Liver (tissue), 9 donors: Measurements from ENCODE around the gene SHC3. TPM values are rescaled to one million over a fixed set of nuclear protein-coding genes. Genes with fewer than 3 reads are reported as not detected.

ENCODE experiments used
- DNase-seq: peaks from one replicate; pipeline ENCODE4 v3.0.0-alpha.2; 2017; ENCODE audit warnings: low spot score
- H3K27ac ChIP-seq, 2 donors: one replicate each; pipeline ENCODE4 v1.7.0; 2013; ENCODE audit warnings: inconsistent platforms in 2 of 2, low read length in 2 of 2, control low read depth in 1 of 2, low read depth in 1 of 2, mild to moderate bottlenecking in 1 of 2
- H3K27me3 ChIP-seq, 4 donors: one replicate each; pipeline versions ENCODE4 v1.6.1 to v1.7.0; 2013; ENCODE audit warnings: low read length in 3 of 4, inconsistent platforms in 1 of 4, mild to moderate bottlenecking in 1 of 4, moderate library complexity in 1 of 4; ENCODE audit not compliant: control insufficient read depth in 4 of 4, insufficient read depth in 4 of 4
- H3K36me3 ChIP-seq, 4 donors: one replicate each; pipeline versions ENCODE4 v1.6.1 to v1.7.0; 2013; ENCODE audit warnings: low read length in 3 of 4, mild to moderate bottlenecking in 3 of 4, low read depth in 1 of 4, moderate library complexity in 1 of 4; ENCODE audit not compliant: control insufficient read depth in 4 of 4, insufficient read depth in 3 of 4
- H3K4me1 ChIP-seq, 4 donors: one replicate each; pipeline versions ENCODE4 v1.6.1 to v1.7.0; 2013; ENCODE audit warnings: low read length in 3 of 4, mild to moderate bottlenecking in 3 of 4, moderate library complexity in 1 of 4; ENCODE audit not compliant: control insufficient read depth in 4 of 4, insufficient read depth in 4 of 4
- H3K4me3 ChIP-seq, 3 donors: one replicate each; pipeline versions ENCODE4 v1.6.1 to v1.7.0; 2013; ENCODE audit warnings: low read length in 3 of 3, control low read depth in 1 of 3, low read depth in 1 of 3, mild to moderate bottlenecking in 1 of 3
- H3K9ac ChIP-seq, 2 donors: one replicate each; pipeline ENCODE4 v1.7.0; 2013; ENCODE audit warnings: low read length in 2 of 2, mild to moderate bottlenecking in 2 of 2, moderate library complexity in 2 of 2, control low read depth in 1 of 2, low read depth in 1 of 2
- H3K9me3 ChIP-seq, 4 donors: one replicate each; pipeline versions ENCODE4 v1.6.1 to v1.7.0; 2013; ENCODE audit warnings: low read length in 3 of 4; ENCODE audit not compliant: control insufficient read depth in 4 of 4
- CTCF ChIP-seq: fragments of 150-350 bp; IDR thresholded peaks from 2 replicates; pipeline ENCODE4 v1.5.1; 2017; ENCODE audit warnings: improper control_type of control experiment, low read depth, low read length; ENCODE audit not compliant: missing input control
- EGR1 ChIP-seq, 2 donors: IDR thresholded peaks; 2 replicates each; pipeline ENCODE4 v1.6.1; 2016 to 2018; ENCODE audit warnings: antibody characterized with exemption in 2 of 2, low read depth in 2 of 2
- FOXA2 ChIP-seq: IDR thresholded peaks from 2 replicates; pipeline ENCODE4 v1.6.1; 2016; ENCODE audit warnings: antibody characterized with exemption
- GABPA ChIP-seq, 2 donors: IDR thresholded peaks in 1 of 2; conservative IDR thresholded peaks in 1 of 2; 2 replicates each; pipeline ENCODE4 v1.6.1; 2016; ENCODE audit warnings: antibody characterized with exemption in 2 of 2, mild to moderate bottlenecking in 1 of 2, moderate library complexity in 1 of 2
- HNF4G ChIP-seq: IDR thresholded peaks from 2 replicates; pipeline ENCODE4 v1.6.1; 2016; ENCODE audit warnings: antibody characterized with exemption
- JUND ChIP-seq, 2 donors: IDR thresholded peaks; 2 replicates each; pipeline ENCODE4 v1.6.1; 2016; ENCODE audit warnings: antibody characterized with exemption in 2 of 2
- NR2F2 ChIP-seq: IDR thresholded peaks from 2 replicates; pipeline ENCODE4 v1.6.1; 2016; ENCODE audit warnings: antibody characterized with exemption
- RAD21 ChIP-seq, 2 donors: IDR thresholded peaks; 2 replicates each; pipeline ENCODE4 v1.6.1; 2016; ENCODE audit warnings: antibody characterized with exemption in 2 of 2, mild to moderate bottlenecking in 2 of 2
- RXRA ChIP-seq, 2 donors: IDR thresholded peaks; 2 replicates each; pipeline ENCODE4 v1.6.1; 2017 to 2018; ENCODE audit warnings: antibody characterized with exemption in 2 of 2, mild to moderate bottlenecking in 1 of 2
- SP1 ChIP-seq: IDR thresholded peaks from 2 replicates; pipeline ENCODE4 v1.6.1; 2018; ENCODE audit warnings: antibody characterized with exemption, mild to moderate bottlenecking
- TAF1 ChIP-seq: conservative IDR thresholded peaks from 2 replicates; pipeline ENCODE4 v1.6.1; 2016; ENCODE audit warnings: antibody characterized with exemption, mild to moderate bottlenecking
- WGBS: extraction: QIAGEN DNeasy Blood & Tissue Kit; methylation state at CpG from one replicate; pipeline ENCODE4 v1.1.7; 2013; 5-methylcytosine and 5-hydroxymethylcytosine counted together
- polyA plus RNA-seq, 2 donors: library from polyadenylated mRNA; stranded (reverse) in 1 of 2; unstranded in 1 of 2; fragments of 200-250 nt in 1 of 2; fragments of >200 nt in 1 of 2; fragmentation: Nextera tagmentation in 1 of 2; extraction: Ambion mirVana in 1 of 2; gene quantifications; one replicate each; pipeline versions ENCODE4 v1.2.1 to v1.2.3, GENCODE V29; 2013 to 2015
- total RNA-seq, 2 donors: library from RNA; depleted of rRNA; stranded (reverse); fragments of >200 nt; gene quantifications; one replicate each; pipeline ENCODE4 v1.2.3, GENCODE V29; 2014
- TF ChIP-seq, protein P1 (sequence below): IDR thresholded peaks from 2 replicates; pipeline ENCODE4 v1.6.1; 2016; ENCODE audit warnings: antibody characterized with exemption
- TF ChIP-seq, protein P2 (sequence below): IDR thresholded peaks from 2 replicates; pipeline ENCODE4 v1.6.1; 2016; ENCODE audit warnings: antibody characterized with exemption
- TF ChIP-seq, protein P3 (sequence below): IDR thresholded peaks from 2 replicates; pipeline ENCODE4 v1.6.1; 2016; ENCODE audit warnings: antibody characterized with exemption, mild to moderate bottlenecking
- TF ChIP-seq, protein P4 (sequence below): IDR thresholded peaks from 2 replicates; pipeline ENCODE4 v1.6.1; 2016; ENCODE audit warnings: antibody characterized with exemption
- donor health status: healthy.
- donor health status: healthy.
- donor health status: healthy.
- donor health status: healthy.
- donor health status: healthy.

Gene SHC3
- total and polyA plus RNA-seq, 4 donors = 0.03 to 0.08 (median 0.04) TPM

DNA sequence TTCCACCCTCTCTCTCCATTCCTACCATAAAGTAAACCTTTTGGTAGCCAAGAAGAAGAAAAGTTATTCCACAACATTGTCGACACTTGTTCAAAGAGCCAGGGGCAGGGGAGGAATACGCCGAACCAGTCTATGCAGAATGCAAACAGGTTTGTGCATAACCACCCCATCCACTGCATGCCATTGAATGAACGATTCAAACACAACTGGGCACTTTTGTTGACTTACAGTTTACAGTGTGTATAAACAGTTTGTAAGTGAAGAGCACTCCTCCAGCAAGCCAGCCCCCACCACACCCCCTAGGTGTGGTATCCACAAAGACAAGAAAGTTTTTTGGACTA, 194.1 kb downstream of the SHC3 start:
- no peaks in the 10 kb centered on the region for H3K4me1 ChIP-seq
- peaks cover 0 to 8% (median 0%) of the 10 kb centered on the region in 4 donors for H3K27me3 ChIP-seq
- peaks cover 0 to 2% (median 0%) of the 10 kb centered on the region in 4 donors for H3K9me3 ChIP-seq
- no peak for DNase-seq
- no peak for TF ChIP-seq EGR1 (IDR thresholded peaks at IDR 0.05; ENCODE audit: low read depth in 2 of 2)
- TF ChIP-seq, protein P1, sequence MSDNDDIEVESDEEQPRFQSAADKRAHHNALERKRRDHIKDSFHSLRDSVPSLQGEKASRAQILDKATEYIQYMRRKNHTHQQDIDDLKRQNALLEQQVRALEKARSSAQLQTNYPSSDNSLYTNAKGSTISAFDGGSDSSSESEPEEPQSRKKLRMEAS = no peak
- TF ChIP-seq RXRA (IDR thresholded peaks at IDR 0.05) = no peak
- TF ChIP-seq TAF1 = no peak
- TF ChIP-seq RAD21 (IDR thresholded peaks at IDR 0.05) = no peak
- no peak for TF ChIP-seq JUND (IDR thresholded peaks at IDR 0.05)
- TF ChIP-seq SP1 = no peak
- no peak for TF ChIP-seq NR2F2
- TF ChIP-seq FOXA2 = no peak
- TF ChIP-seq, protein P2, sequence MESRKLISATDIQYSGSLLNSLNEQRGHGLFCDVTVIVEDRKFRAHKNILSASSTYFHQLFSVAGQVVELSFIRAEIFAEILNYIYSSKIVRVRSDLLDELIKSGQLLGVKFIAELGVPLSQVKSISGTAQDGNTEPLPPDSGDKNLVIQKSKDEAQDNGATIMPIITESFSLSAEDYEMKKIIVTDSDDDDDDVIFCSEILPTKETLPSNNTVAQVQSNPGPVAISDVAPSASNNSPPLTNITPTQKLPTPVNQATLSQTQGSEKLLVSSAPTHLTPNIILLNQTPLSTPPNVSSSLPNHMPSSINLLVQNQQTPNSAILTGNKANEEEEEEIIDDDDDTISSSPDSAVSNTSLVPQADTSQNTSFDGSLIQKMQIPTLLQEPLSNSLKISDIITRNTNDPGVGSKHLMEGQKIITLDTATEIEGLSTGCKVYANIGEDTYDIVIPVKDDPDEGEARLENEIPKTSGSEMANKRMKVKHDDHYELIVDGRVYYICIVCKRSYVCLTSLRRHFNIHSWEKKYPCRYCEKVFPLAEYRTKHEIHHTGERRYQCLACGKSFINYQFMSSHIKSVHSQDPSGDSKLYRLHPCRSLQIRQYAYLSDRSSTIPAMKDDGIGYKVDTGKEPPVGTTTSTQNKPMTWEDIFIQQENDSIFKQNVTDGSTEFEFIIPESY = no peak
- TF ChIP-seq, protein P3, sequence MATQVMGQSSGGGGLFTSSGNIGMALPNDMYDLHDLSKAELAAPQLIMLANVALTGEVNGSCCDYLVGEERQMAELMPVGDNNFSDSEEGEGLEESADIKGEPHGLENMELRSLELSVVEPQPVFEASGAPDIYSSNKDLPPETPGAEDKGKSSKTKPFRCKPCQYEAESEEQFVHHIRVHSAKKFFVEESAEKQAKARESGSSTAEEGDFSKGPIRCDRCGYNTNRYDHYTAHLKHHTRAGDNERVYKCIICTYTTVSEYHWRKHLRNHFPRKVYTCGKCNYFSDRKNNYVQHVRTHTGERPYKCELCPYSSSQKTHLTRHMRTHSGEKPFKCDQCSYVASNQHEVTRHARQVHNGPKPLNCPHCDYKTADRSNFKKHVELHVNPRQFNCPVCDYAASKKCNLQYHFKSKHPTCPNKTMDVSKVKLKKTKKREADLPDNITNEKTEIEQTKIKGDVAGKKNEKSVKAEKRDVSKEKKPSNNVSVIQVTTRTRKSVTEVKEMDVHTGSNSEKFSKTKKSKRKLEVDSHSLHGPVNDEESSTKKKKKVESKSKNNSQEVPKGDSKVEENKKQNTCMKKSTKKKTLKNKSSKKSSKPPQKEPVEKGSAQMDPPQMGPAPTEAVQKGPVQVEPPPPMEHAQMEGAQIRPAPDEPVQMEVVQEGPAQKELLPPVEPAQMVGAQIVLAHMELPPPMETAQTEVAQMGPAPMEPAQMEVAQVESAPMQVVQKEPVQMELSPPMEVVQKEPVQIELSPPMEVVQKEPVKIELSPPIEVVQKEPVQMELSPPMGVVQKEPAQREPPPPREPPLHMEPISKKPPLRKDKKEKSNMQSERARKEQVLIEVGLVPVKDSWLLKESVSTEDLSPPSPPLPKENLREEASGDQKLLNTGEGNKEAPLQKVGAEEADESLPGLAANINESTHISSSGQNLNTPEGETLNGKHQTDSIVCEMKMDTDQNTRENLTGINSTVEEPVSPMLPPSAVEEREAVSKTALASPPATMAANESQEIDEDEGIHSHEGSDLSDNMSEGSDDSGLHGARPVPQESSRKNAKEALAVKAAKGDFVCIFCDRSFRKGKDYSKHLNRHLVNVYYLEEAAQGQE = no peak
- TF ChIP-seq, protein P4, sequence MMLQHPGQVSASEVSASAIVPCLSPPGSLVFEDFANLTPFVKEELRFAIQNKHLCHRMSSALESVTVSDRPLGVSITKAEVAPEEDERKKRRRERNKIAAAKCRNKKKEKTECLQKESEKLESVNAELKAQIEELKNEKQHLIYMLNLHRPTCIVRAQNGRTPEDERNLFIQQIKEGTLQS = no peak
- 79% methylated on average over 4 of the region's 4 CpGs for WGBS
- no peak overlapping the region for H3K9ac ChIP-seq
- H3K4me3 ChIP-seq = no peak overlapping the region
- no peak overlapping the region for H3K27ac ChIP-seq
- H3K36me3 ChIP-seq = no peaks in the 10 kb centered on the region

- no peak overlapping the region for H3K27ac ChIP-seq
- peaks cover 0 to 8% (median 0%) of the 10 kb centered on the region in 4 donors for H3K27me3 ChIP-seq
- no peaks in the 10 kb centered on the region for H3K4me1 ChIP-seq
- no peaks in the 10 kb centered on the region for H3K36me3 ChIP-seq
- H3K9me3 ChIP-seq = peaks cover 0 to 2% (median 0%) of the 10 kb centered on the region in 4 donors
- DNase-seq = no peak
- H3K4me3 ChIP-seq = no peak overlapping the region
- TF ChIP-seq NR2F2 (no peak), RAD21 (IDR thresholded peaks at IDR 0.05) (no peak), RXRA (IDR thresholded peaks at IDR 0.05) (no peak), JUND (IDR thresholded peaks at IDR 0.05) (no peak), GABPA (IDR thresholded peaks at IDR 0.05 in 1 of 2, conservative IDR thresholded peaks at IDR 0.05 in 1 of 2) (no peak), HNF4G (no peak), CTCF (no peak), EGR1 (IDR thresholded peaks at IDR 0.05; ENCODE audit: low read depth in 2 of 2) (no peak)
- TF ChIP-seq, protein P3 = no peak
- 54% methylated on average over 2 of the region's 2 CpGs for WGBS
- no peak overlapping the region for H3K9ac ChIP-seq
Observed at GRCh38 chr9:88983865-88984542, 194.6 kb downstream of the SHC3 start.
